Pancreas (tissue), 10 donors: ENCODE results near the gene NUP62CL. TPM values are rescaled to one million over a fixed set of nuclear protein-coding genes. Genes with fewer than 3 reads are reported as not detected.

ENCODE experiments used
- ATAC-seq, 4 donors: fragments of 200-7000 bp; cut with Tn5 transposase; one replicate each; pipeline versions ENCODE4 v1.8.0 to v1.9.1; 2020; ENCODE audit warnings: mild to moderate bottlenecking in 4 of 4, moderate library complexity in 4 of 4
- DNase-seq, 6 donors: peaks; one replicate each; pipeline ENCODE4 v3.0.0-alpha.2; 2020
- FAIRE-seq: peaks from 2 replicates; lab custom pipeline; 2012; peaks lifted over from hg19 to GRCh38; lab: Jason Lieb, UNC
- H3K27ac ChIP-seq, 4 donors: fragments of 200-600 bp; sonication (generic); 1 replicate in 3 of 4; 2 replicates in 1 of 4; pipeline versions ENCODE4 v1.5.0 to v1.8.0; 2020
- H3K27me3 ChIP-seq, 4 donors: fragments of 200-600 bp; one replicate each; pipeline ENCODE4 v1.8.0; 2021
- H3K36me3 ChIP-seq, 3 donors: fragments of 200-600 bp; sonication (generic) in 1 of 3; one replicate each; pipeline versions ENCODE4 v1.5.0 to v1.8.0; 2020 to 2021
- H3K4me1 ChIP-seq, 3 donors: fragments of 200-600 bp; one replicate each; pipeline ENCODE4 v1.8.0; 2021
- H3K4me3 ChIP-seq, 4 donors: fragments of 200-600 bp; sonication (generic) in 2 of 4; one replicate each; pipeline versions ENCODE4 v1.5.0 to v1.8.0; 2020 to 2021
- H3K9me3 ChIP-seq, 4 donors: fragments of 200-600 bp; one replicate each; pipeline ENCODE4 v1.8.0; 2021
- WGBS, 2 donors: extraction: QIAGEN DNeasy Blood & Tissue Kit; methylation state at CpG; one replicate each; pipeline ENCODE4 v1.1.7; 2013; 5-methylcytosine and 5-hydroxymethylcytosine counted together
- intact Hi-C, 3 donors: fragments of 100-400 bp; cut with DNase I; formaldehyde crosslinking; loops; one replicate each; pipeline versions ENCODE4 v1.11.1 to v1.14.2; 2022
- polyA plus RNA-seq, 2 donors: library from polyadenylated mRNA; stranded (reverse); fragments of 200-250 nt; gene quantifications; one replicate each; pipeline ENCODE4 v1.2.3, GENCODE V29; 2013
- total RNA-seq, 6 donors: library from RNA; stranded (reverse); fragmentation: NEBNext Ultra II Directional in 4 of 6; extraction: Animal tissue kit (Norgen Biotek cat#: 25700) in 4 of 6; gene quantifications; one replicate each; pipeline versions ENCODE4 v1.2.1 to v1.2.4, GENCODE V29; 2021 to 2023
- TF ChIP-seq, protein P1 (sequence below), 4 donors: fragments of 200-600 bp; sonication (generic) in 3 of 4; IDR thresholded peaks; one replicate each; pipeline versions ENCODE4 v1.5.0 to v1.8.0; 2021; ENCODE audit warnings: antibody characterized with exemption in 4 of 4
- donor health status: healthy with polysubstance abuse.
- donor health status: DM: no; HTN: no; CAD: no; lungs with moderate emphysema.
- donor health status: DM: no; HTN: no; CAD: no.
- donor health status: control.
- donor health status: control.
- donor health status: Bipolar disorder and iron deficiency.
- donor health status: DM: yes; HTN: yes; CAD: no.
- donor health status: DM: no; HTN: no; CAD: no.
- donor health status: DM: no; HTN: no; CAD: no.
- donor health status: DM: yes; HTN: yes; CAD: no.

The NUP62CL gene
- total and polyA plus RNA-seq, 8 donors: 2.6 to 4.2 (median 2.9) TPM

- ATAC-seq: no peak
- DNase-seq: no peak
- peaks cover 0 to 9% (median 0%) of the 10 kb centered on the region in 3 donors for H3K36me3 ChIP-seq
- intact Hi-C loops: no loop called here
- H3K4me3 ChIP-seq: peak overlapping the region in 2 of 4 donors; percentile 42 to 57
- TF ChIP-seq, protein P1, sequence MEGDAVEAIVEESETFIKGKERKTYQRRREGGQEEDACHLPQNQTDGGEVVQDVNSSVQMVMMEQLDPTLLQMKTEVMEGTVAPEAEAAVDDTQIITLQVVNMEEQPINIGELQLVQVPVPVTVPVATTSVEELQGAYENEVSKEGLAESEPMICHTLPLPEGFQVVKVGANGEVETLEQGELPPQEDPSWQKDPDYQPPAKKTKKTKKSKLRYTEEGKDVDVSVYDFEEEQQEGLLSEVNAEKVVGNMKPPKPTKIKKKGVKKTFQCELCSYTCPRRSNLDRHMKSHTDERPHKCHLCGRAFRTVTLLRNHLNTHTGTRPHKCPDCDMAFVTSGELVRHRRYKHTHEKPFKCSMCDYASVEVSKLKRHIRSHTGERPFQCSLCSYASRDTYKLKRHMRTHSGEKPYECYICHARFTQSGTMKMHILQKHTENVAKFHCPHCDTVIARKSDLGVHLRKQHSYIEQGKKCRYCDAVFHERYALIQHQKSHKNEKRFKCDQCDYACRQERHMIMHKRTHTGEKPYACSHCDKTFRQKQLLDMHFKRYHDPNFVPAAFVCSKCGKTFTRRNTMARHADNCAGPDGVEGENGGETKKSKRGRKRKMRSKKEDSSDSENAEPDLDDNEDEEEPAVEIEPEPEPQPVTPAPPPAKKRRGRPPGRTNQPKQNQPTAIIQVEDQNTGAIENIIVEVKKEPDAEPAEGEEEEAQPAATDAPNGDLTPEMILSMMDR (IDR thresholded peaks at IDR 0.05): no peak
- H3K9me3 ChIP-seq: no peaks in the 10 kb centered on the region
- H3K27ac ChIP-seq: peak overlapping the region in 1 of 4 donors; percentile 70
- peak; percentile 13 for FAIRE-seq
- peaks cover 0 to 5% (median 0%) of the 10 kb centered on the region in 3 donors for H3K4me1 ChIP-seq
- 56 to 96% methylated on average over 1 of the region's 1 CpG for WGBS, 2 donors
- H3K27me3 ChIP-seq: peaks cover 0 to 6% (median 4%) of the 10 kb centered on the region in 4 donors
Observed at GRCh38 chrX:107119283-107119682, 87.0 kb downstream of the NUP62CL start.

DNA sequence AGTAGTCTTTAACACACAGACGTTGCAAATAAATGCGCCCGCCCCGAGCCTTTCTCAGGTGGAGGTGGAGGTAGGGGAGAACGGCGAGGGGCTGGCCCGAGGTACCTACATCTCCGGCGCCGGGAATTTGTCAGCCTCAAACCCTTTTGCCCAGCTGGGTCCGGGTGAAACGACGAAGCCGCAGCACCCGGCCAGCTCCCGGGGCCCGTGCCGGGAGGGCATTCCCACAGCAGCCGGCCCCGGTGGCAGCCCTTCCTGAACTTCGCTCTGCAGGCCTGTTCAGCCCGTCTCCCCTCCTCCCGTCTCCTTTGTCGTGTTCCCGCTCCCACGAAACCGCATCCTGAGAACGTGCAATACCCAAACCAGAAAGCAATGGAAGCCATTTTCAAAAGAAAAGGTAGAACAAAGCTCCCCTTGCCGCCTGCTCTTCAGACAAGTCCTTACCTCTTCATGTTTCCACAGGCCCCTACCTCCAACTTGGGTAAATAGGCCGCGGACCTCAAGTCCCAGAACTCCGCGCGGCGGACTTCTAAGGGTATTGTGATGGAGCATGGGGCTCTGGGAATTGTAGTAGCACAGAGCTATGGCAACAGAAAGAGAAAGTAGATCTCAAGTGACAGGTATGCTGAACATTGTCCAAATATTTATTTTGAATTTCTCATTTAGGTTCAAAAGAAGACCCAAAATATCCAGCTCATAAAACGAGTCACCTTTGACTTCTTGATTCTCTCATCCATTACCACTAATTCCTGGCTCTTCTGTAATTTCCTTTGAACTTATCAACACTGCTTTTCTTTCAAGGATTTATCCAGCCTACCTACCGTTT lies 87.7 kb downstream of the NUP62CL start, which contains the start of gene RBM41:
RBM41 (minus strand) TSS at position 501 of the 826 bp plus-strand sequence; CDS start at position 452, 49 bp downstream.
- Histone ChIP-seq H3K4me1 (peaks cover 0 to 5% (median 0%) of the 10 kb centered on the region in 3 donors), H3K9me3 (no peaks in the 10 kb centered on the region), H3K27me3 (peaks cover 0 to 6% (median 2%) of the 10 kb centered on the region in 4 donors), H3K36me3 (peaks cover 0 to 9% (median 0%) of the 10 kb centered on the region in 3 donors), H3K27ac (peak within 1 kb of the TSS in 2 of 4 donors; percentile 48 to 70), H3K4me3 (peak within 1 kb of the TSS; percentile 42 to 57 (median 46))
- 0 to 27% methylated on average over 37 of the region's 37 CpGs for WGBS, 2 donors
- TF ChIP-seq, protein P1 (IDR thresholded peaks at IDR 0.05): no peak
- DNase-seq (peak; percentile 58 to 81 (median 74)), ATAC-seq (peak; percentile 99), FAIRE-seq (peak; percentile 98)
- intact Hi-C loops: no loop called here

- 0 to 29% methylated on average over 8 of the region's 8 CpGs for WGBS, 2 donors
- no peaks in the 10 kb centered on the region for H3K9me3 ChIP-seq
- ATAC-seq (peak in 2 of 4 donors; percentile 15 to 27), DNase-seq (no peak), FAIRE-seq (no peak)
- H3K4me1 ChIP-seq: peaks cover 0 to 5% (median 0%) of the 10 kb centered on the region in 3 donors
- H3K36me3 ChIP-seq: peaks cover 0 to 9% (median 0%) of the 10 kb centered on the region in 3 donors
- peak overlapping the region in 1 of 4 donors; percentile 70 for H3K27ac ChIP-seq
- intact Hi-C loops: no loop called here
- TF ChIP-seq, protein P1 (IDR thresholded peaks at IDR 0.05): no peak
- H3K4me3 ChIP-seq: peak overlapping the region; percentile 42 to 57 (median 46)
- peaks cover 0 to 4% (median under 1%) of the 10 kb centered on the region in 4 donors for H3K27me3 ChIP-seq
Observed at GRCh38 chrX:107117993-107118321, 88.3 kb downstream of the NUP62CL start.

DNA sequence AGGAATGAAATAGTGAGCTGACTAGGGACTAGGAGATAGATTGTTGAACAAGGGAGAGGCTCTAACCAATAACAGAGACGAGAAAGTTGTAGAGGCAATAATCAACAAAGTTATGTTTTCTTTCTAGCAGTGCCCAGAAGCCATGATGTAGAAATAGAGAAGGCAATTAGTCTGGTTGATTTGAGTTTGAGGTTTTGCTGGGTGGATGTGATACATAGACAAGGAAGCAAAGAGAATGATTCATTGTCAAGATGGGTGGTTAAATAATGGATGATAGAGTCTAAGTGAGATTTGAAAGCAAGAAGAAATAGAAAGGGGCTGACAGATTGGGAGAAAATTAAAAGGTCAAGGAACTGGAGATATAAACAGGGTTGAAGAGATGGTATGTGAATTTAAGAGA lies 98.8 kb downstream of the NUP62CL start:
- H3K4me3 ChIP-seq: no peak overlapping the region
- DNase-seq: no peak
- H3K27ac ChIP-seq: no peak overlapping the region
- TF ChIP-seq, protein P1 (IDR thresholded peaks at IDR 0.05): no peak
- no peak for FAIRE-seq
- H3K4me1 ChIP-seq: no peaks in the 10 kb centered on the region
- no peaks in the 10 kb centered on the region for H3K27me3 ChIP-seq
- H3K9me3 ChIP-seq: no peaks in the 10 kb centered on the region
- H3K36me3 ChIP-seq: peaks cover 0 to 6% (median 0%) of the 10 kb centered on the region in 3 donors
- 84 to 100% methylated on average over 1 of the region's 1 CpG for WGBS, 2 donors
- ATAC-seq: no peak
- intact Hi-C loops: no loop called here
